NCI-H460 (cell line): ENCODE measurements around the gene PLCH1. TPM values are rescaled to one million over a fixed set of nuclear protein-coding genes. Genes with fewer than 3 reads are reported as not detected.
"Not testable (repeated sequence)": the region's sequence is repeated elsewhere in the genome, so short reads cannot be mapped to it uniquely, and the experiment has no call there.

Experiments used
- DNase-seq: peaks from one replicate; pipeline ENCODE4 v3.0.0-alpha.2; 2016; ENCODE audit warnings: low read depth; ENCODE audit errors: extremely low read depth
- total RNA-seq: library from RNA; depleted of rRNA; stranded (reverse); fragments of >200 nt; shearing (Covaris generic); gene quantifications from 2 replicates; pipeline ENCODE4 v1.2.3, GENCODE V29; 2014

Gene PLCH1
- total RNA-seq, 1 experiment from 2014 or later, result 0.79 TPM

DNA sequence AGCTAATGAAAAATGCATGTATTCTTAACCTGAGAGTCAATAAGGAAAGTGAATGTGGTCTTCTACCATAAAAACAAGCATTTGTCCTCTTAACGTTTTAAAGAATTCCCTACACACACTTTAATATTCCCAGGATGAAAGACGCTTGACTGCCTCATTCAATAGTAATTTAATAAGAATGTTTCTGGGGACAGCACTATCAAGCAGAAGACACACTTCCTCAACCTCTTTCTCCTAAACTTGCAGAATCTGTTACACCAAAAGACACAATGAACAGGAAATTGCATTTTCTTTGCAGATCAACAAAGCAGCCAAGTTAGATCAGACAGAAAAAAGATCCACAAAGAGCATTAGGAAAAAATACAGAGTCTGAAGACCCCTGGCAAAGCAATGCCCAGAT lies 97.7 kb downstream of the PLCH1 start:
- DNase-seq, result no peak

DNA sequence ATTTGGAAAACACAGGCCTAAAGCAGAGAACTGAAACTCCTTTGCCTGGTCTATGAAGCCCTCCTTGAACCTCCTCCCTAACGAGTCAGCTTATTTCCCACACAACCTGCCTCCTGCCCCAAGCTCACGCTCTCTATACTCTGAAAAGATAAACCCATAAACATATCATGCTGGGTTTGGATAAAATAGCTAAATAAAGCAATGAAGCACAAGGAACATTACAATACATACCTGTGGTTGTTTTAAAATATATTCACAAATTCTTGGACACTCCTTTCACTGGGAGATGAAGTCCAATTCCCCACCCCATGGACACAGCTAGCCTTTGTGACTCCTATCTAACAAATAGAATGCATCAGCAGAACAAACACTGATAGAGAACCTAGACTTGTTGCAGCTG lies 98.2 kb downstream of the PLCH1 start:
- no peak for DNase-seq

DNA sequence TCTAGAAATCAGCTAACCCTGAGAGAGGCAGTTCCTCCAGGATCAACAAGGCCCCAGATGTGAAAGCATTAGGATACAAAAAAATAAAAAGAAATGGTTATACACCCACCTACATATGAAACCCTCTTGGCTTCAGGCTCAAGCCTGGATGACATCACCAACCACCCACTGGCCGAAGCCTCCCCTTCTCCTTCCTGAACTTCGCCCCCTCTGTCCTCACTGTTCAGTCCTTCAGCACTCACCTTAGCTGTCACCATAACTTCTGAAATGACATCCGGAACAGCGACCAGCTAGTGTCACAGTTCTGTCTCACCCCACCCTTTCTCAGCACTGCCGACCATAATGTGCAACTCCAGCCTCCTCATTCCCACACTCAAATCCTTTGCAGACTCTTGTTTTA lies 98.7 kb downstream of the PLCH1 start:
- DNase-seq, result no peak

DNA sequence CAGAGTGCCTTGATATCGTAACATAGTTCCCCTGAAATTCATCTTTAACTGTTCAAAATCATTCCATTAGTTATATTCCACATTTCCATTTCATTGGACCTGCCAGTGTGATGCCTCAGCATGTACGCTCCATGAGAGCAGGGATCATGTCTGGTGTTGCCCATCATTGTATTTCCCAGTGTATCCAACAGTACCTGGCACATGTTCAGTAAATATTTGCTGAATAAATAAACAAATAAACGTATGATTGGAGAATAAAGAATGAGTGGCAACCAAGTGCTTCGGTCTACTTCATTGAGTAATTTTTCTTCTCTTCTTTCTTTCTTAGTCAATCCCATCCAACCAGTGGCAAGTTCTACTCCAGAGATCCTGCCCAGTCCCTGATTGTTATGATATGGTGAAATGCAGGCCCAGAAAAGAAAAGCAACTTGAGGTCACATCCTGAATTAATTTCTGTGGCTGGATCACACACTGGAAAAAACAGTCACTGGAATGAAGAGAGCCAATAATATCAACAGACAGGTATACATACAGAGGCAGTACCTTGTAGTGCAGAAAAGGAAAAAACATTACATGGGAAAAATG lies 101.2 kb downstream of the PLCH1 start:
- no peak for DNase-seq

DNA sequence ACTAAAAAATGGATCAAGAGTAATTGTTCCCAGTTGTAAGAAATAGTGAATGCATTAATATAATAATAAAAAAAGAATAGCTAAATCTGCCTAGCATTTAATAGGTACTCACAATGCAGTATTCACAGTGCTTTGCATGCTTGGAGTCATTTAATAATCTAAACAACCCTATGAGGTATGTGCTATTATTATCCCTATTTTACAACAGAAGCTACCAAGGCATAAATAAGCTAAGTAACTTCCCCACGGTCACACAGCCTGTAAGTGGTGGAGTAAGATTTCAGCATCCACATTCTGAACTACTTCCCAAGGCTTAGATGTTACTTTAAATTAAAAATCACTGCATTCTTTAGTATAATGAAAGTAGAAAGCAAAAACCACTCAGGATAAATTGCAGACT lies 102.9 kb downstream of the PLCH1 start:
- DNase-seq, result no peak

DNA sequence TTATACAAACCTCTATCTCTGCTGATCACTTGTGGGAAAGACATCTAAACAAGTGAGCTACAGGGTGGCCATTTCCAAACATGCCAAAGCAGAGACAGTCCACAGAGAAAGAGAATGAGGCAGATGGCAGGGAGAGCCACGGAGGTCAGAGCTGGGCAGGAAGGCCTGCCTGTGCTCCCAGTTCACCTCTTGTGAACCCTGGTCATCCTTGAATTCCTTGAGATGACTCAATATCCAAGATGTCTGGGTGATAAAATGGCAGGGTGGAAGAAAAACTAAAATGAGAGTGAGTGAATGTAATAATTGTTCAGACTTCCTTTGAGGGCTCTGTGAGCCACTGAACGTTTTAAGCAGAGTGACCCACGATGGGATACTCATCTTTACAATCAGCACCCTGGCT lies 104.8 kb downstream of the PLCH1 start:
- no peak for DNase-seq

DNA sequence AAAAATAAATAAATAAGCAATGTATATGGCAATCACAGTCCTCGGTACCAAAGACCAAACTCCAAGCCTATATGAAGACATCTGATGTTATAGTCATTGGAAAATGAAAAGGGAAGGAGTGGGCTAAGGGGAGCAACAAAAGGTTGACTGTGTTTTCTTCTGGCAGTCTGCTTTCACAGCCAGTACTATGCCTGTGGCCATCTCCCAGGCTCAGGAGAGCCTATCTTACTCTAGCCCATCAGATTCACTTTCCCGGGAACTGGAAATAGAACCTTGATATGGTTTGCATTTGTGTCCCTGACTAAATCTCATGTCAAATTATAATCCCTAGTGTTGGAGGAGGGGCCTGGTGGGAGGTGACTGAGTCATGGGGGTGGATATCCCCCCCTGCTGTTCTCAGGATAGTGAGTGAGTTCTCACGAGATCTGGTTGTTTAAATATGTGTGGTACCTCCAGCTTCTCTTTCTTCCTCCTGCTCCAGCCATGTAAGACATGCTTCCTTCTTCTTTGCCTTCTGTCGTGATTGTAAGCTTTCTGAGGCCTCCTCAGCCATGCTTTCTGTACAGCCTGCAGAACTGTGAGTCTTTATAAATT lies 105.3 kb downstream of the PLCH1 start:
- no peak for DNase-seq

DNA sequence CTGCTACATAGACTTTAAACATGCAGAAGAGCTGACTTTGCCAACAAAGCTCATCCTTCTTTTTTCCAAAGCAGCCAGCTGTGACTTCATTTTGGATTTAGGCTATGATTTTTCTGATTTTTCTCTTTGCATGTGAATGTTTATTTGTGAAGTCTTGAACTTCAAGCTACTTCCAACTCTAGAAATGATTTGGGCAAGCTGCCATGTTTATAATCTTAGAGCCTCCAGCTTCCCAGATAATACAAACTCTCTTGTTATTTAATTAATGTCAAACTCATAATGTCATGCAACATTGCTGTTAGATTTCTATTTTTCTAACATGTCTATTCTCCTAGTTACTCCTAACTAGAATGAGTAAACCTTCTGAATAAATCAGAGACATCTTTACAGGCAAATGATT lies 106.4 kb downstream of the PLCH1 start:
- DNase-seq, result not testable (repeated sequence)

DNA sequence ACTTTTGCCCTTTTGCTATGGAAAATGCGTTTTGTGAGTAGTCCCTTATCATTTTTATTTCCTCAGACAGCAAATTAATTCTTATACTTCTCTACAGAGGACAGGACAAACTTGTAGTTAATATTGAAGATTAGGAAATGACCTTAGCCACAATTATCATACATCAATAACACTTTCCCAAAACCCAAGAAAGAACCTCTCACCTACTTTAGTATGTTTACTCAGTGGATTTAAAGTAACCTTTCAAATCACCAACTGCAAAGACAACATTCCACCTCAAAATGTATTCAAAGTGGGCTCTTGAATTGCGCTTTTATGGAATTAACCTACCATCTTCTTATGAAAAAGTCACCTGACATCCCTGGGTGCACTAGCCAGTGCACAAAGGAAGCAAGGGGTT lies 107.3 kb downstream of the PLCH1 start:
- no peak for DNase-seq

DNA sequence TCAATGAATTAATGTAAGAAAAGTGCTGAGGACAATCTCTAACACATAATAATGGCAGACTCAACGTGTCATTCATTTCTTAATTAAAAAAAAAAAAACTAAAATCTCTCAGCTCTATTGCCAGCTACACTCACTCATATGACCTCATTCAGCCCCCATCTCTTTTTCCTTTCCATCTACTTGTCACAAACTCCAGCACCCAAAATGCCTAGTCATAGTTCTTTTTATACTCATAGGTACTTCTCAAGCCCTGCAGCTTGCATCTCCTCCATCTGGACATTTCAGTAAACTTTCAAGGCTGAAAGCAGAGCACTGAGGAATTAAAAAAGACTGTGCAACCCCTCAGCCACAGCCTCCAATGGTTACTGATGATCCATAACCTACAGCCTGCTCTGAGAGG lies 109.8 kb downstream of the PLCH1 start:
- DNase-seq, result no peak

DNA sequence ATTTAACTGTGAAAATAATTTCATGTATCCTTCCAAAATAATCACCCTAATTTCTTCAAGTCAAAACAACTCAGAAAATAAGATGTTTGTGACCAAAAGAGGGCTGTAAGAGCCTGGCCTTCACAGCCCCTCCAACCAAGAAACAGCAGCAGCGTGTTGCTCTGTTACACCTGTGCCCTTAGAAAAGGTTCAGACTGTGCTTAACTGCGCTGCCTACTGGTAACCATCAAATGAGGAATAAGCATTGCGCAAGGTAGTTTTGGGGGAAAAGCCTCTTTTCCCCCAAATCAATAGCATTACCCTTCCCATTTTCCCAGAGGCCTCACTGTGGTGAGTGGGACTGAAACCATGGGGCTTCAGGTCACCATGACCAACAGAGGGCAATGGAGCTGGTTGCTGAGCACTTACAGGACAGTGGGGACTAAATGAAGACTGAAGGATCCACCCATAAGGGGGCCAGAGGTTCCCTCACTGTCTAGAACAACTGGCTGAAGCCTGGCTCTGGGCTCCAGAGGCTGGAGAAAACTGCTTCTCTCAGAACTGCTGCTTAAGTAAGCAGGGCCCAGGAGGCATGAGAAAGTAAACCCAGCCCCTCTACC lies 110.7 kb downstream of the PLCH1 start:
- DNase-seq, result no peak

DNA sequence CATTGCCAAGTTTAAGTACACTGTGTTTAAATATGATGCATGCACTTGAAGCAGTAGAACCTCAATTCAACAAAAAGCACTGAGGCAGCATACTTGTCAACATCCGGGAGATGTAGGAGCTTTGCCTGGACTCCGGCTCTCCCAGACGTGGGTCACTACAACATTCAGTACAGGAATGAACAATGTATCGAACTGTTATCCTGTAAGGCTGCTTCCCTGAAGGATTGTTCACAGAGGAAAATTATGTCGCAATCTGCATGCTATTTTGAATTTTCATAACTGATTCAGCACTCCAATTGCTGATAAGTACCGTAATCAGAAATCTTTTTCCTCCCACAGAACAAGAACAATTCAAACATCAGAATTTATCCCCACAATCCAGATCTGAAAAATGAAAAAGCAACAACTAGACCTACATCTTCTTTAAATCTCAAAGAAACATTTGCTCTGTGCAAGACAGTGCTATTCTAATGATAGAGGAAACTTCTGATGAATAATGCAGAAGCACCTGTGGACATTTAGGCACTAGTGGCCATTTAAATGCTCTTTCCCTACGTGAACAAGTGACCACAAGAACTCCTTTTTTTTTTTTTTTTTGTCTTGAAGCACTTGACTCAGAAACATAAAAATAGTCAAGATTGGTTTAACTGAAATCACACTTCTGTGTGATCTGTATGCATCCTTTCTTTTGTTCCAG lies 113.4 kb downstream of the PLCH1 start:
- no peak for DNase-seq

DNA sequence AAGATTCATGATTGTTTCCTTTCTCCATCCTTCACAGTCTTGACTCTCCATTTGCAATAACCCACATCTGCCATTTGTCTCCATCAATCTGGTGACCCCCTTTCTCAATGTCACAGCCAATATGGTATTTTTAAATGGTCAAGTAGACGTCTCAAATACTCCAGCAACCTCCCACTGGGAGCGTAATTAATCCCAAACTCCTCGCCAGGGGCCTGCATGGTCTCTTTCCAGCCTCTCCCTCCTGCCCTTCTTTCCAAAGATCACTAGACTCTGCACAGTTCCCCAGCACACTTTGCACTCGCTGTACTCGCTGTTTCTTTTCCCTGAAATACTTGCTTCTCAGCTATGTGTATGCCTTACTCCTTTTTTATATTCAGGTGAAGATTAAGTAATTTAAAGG lies 115.3 kb downstream of the PLCH1 start:
- no peak for DNase-seq

DNA sequence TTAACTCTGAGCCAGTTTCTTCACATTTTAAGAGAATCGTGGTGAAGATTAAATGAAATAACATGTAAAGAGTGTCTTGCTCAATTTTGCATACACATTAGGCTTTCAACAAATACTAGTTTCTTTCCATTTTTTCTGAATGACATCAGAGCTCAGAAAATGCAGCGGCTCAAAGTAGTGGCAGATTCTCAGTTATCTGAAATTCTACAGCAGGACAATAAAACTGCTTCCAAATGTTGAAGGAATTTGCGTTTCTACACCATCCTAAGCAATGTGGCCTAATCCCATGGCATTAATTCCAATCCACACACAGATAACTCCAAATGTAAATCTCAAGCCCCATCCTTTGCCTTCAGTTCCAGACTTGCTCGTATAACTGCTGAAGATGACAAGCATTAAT lies 115.8 kb downstream of the PLCH1 start:
- DNase-seq, result no peak

DNA sequence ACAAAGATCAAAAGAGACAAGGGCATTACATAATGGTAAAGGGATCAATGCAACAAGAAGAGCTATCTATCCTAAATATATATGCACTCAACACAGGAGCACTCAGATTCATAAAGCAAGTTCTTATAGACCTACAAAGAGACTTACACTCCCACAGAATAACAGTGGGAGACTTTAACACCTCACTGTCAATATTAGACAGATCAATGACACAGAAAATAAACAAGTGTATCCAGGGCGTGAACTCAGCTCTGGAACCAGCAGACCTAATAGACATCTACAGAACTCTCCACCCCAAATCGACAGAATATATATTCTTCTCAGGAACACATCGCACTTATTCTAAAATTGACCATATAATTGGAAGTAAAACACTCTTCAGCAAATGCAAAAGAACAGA lies 122.2 kb downstream of the PLCH1 start:
- DNase-seq, result not testable (repeated sequence)

DNA sequence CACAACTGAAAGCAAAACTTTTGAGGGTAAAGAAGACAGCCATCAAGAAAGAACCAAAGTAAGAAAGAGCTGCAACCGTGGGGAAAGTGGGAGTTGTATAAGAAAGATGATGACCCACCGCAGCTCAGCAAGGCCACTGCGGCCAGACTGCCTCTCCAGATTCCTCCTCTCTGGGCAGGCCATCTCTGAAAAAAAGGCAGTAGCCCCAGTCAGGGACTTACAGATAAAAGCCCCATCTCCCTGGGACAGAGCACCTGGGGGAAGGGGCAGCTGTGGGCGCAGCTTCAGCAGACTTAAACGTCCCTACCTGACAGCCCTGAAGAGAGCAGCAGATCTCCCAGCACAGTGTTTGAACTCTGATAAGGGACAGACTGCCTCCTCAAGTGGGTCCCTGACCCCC lies 124.3 kb downstream of the PLCH1 start:
- DNase-seq, result not testable (repeated sequence)

DNA sequence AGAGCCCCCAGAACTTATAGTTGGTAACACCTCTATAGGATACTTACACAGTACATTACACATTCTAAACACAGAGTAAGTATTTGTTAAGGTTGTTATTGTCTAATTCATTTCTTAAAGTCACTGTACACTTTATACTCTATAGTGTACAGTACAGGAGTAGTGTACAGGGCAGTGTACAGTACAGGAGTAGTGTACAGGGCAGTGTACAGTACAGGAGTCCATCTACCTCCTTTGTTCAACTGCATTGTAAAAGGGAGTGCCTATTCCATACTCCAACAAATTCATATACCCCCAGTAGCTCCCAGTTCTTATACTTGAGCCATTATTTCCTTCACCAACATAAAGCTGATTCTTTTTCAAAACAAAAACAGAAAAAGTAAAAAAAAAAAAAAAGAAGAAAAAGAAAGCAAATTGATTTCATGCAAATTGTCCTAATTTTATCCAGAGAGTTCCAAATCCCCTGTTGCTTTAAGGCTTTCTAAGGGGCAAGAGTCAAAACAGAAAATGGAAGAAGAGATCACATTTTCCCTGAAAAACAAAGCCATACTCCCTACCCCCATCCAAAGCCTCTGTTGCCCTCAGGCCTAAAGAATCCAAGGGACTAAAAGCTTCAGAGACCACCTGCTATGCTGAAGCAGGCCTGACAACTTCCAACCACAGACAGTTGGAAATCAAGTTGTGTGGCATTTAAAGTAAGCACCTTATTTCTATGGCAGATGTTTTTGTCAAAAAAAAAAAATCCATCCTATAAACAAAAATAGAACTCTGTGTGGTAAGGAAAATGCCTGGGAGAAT lies 125.6 kb downstream of the PLCH1 start:
- no peak for DNase-seq

DNA sequence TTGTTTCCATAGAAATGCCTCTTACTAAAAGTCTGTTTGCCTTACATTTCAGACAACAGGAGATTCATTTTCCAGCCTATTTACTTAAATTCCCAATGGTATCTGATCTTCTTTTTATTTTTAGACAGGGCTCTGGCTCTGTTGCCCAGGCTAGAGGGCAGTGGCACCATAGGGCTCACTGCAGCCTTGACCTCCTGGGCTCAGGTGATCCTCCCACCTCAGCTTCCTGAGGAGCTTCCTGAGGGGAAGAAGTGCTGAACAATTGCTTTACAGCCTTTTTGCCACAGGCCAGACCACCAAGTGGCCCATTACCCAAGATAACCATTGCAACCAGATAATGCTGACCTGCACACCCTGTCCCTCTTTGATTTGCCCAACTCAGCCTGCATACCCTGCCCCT lies 126.3 kb downstream of the PLCH1 start:
- DNase-seq, result no peak

DNA sequence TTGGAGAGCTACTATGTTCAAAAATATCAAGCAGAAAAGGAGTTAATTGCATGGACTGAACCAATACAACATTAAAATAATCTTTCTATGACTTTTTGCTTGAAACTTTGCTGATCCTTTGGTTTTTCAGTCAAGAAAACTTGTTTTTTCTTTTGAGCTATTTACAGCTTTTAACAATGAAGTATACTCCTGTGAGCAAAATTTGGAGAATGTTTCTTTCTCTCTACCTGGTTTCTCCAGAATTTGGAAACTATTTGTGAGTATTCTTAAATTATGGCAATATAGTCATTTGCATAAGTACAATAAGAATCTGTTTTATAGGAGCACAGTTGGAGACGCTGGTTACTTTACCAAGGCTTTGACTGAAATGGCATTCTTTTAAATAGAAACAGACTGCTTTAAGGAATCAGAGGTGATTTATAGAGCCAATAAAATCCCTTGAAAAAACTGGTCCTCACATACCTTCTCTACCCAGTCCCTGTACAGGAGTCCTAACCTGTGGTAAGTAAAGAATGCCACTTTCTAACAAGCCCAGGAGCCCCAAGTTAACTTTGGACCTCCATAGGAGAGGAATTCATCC lies 127.4 kb downstream of the PLCH1 start:
- no peak for DNase-seq

DNA sequence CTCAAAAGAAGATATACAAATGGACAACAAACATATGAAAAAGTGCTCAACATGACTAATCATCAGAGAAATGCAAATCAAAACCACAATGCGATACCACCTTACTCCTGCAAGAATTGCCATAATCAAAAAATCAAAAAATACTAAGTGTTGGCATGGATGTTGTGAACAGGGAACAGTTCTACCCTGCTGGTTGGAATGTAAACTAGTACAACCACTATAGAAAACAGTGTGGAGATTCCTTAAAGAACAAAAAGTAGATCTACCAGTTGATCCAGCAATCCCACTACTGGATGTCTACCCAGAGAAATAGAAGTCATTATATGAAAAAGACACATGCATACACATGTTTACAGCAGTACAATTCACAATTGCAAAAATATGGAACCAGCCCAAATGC lies 129.7 kb downstream of the PLCH1 start:
- not testable (repeated sequence) for DNase-seq

DNA sequence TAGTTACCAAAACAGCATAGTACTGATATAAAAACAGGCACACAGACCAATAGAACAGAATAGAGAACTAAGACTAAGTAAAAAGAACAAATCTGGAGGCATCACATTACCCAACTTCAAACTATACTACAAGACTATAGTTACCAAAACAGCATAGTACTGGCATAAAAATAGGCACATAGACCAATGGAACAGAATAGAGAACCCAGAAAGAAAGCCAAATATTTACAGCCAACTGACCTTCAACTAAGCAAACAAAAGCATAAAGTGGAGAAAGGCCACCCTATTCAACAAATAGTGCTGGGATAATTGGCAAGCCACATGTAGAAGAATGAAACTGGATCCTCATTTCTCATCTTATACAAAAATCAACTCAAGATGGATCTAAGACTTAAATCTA lies 130.5 kb downstream of the PLCH1 start:
- not testable (repeated sequence) for DNase-seq
